Measurements from ENCODE around the gene ADGRD1. TPM values are rescaled to one million over a fixed set of nuclear protein-coding genes. Genes with fewer than 3 reads are reported as not detected.
"Not testable (repeated sequence)": the region's sequence is repeated elsewhere in the genome, so short reads cannot be mapped to it uniquely, and the experiment has no call there.

Gene ADGRD1
- total RNA-seq, 3 donors from 2014 or later = 0.45 TPM; not detected in 2

GRCh38 chr12:131066886-131067490 is 113.3 kb downstream of the ADGRD1 start:
- no peaks in the 10 kb centered on the region for H3K4me1 Mint-ChIP-seq (ENCODE audit: low read depth)
- ATAC-seq (no peak), DNase-seq (no peak)

GRCh38 chr12:131067981-131068851 is 114.5 kb downstream of the ADGRD1 start:
- Mint-ChIP-seq H3K9me3 (no peaks in the 10 kb centered on the region), H3K4me3 (no peak overlapping the region), H3K27me3 (ENCODE audit: low read depth) (peaks cover 21% of the 10 kb centered on the region), H3K36me3 (ENCODE audit: insufficient read depth) (no peaks in the 10 kb centered on the region), H3K4me1 (ENCODE audit: low read depth) (no peaks in the 10 kb centered on the region)
- ATAC-seq (no peak), DNase-seq (no peak)

More at GRCh38 chr12:131066886-131067490, 113.3 kb downstream of the ADGRD1 start:
- no peaks in the 10 kb centered on the region for H3K36me3 Mint-ChIP-seq (ENCODE audit: insufficient read depth)
- peaks cover 21% of the 10 kb centered on the region for H3K27me3 Mint-ChIP-seq (ENCODE audit: low read depth)
- no peaks in the 10 kb centered on the region for H3K9me3 Mint-ChIP-seq
- no peak overlapping the region for H3K4me3 Mint-ChIP-seq

- H3K4me3 Mint-ChIP-seq; H3K9me3 Mint-ChIP-seq; DNase-seq; H3K4me1 Mint-ChIP-seq (ENCODE audit: low read depth); H3K36me3 Mint-ChIP-seq (ENCODE audit: insufficient read depth); ATAC-seq: not testable (repeated sequence)
- peaks cover 13% of the 10 kb centered on the region for H3K27me3 Mint-ChIP-seq (ENCODE audit: low read depth)
Observed at GRCh38 chr12:131068926-131069720, 115.4 kb downstream of the ADGRD1 start.

GRCh38 chr12:131070136-131070535 is 116.4 kb downstream of the ADGRD1 start:
- peaks cover 11% of the 10 kb centered on the region for H3K27me3 Mint-ChIP-seq (ENCODE audit: low read depth)
- not testable (repeated sequence) for DNase-seq; H3K4me3 Mint-ChIP-seq; H3K36me3 Mint-ChIP-seq (ENCODE audit: insufficient read depth); H3K9me3 Mint-ChIP-seq; ATAC-seq; H3K4me1 Mint-ChIP-seq (ENCODE audit: low read depth)

- not testable (repeated sequence) for ATAC-seq; H3K36me3 Mint-ChIP-seq (ENCODE audit: insufficient read depth)
Observed at GRCh38 chr12:131070668-131071067, 117.0 kb downstream of the ADGRD1 start.

GRCh38 chr12:131071234-131071820 is 117.6 kb downstream of the ADGRD1 start:
- not testable (repeated sequence) for H3K4me3 Mint-ChIP-seq; DNase-seq; ATAC-seq; H3K4me1 Mint-ChIP-seq (ENCODE audit: low read depth); H3K27me3 Mint-ChIP-seq (ENCODE audit: low read depth); H3K36me3 Mint-ChIP-seq (ENCODE audit: insufficient read depth); H3K9me3 Mint-ChIP-seq

More at GRCh38 chr12:131070668-131071067, 117.0 kb downstream of the ADGRD1 start:
- not testable (repeated sequence) for DNase-seq; H3K4me1 Mint-ChIP-seq (ENCODE audit: low read depth); H3K4me3 Mint-ChIP-seq; H3K27me3 Mint-ChIP-seq (ENCODE audit: low read depth); H3K9me3 Mint-ChIP-seq

GRCh38 chr12:131071950-131072349 is 118.2 kb downstream of the ADGRD1 start:
- H3K4me1 Mint-ChIP-seq (ENCODE audit: low read depth); H3K4me3 Mint-ChIP-seq; DNase-seq; H3K9me3 Mint-ChIP-seq; ATAC-seq; H3K36me3 Mint-ChIP-seq (ENCODE audit: insufficient read depth); H3K27me3 Mint-ChIP-seq (ENCODE audit: low read depth): not testable (repeated sequence)

- Mint-ChIP-seq H3K36me3 (ENCODE audit: insufficient read depth) (no peaks in the 10 kb centered on the region), H3K9me3 (no peaks in the 10 kb centered on the region), H3K4me3 (no peak overlapping the region), H3K4me1 (ENCODE audit: low read depth) (no peaks in the 10 kb centered on the region), H3K27me3 (ENCODE audit: low read depth) (no peaks in the 10 kb centered on the region)
- DNase-seq (no peak), ATAC-seq (no peak)
Observed at GRCh38 chr12:131072451-131073230, 118.9 kb downstream of the ADGRD1 start.

- Mint-ChIP-seq H3K9me3 (no peaks in the 10 kb centered on the region), H3K4me3 (no peak overlapping the region), H3K36me3 (ENCODE audit: insufficient read depth) (no peaks in the 10 kb centered on the region), H3K27me3 (ENCODE audit: low read depth) (no peaks in the 10 kb centered on the region), H3K4me1 (ENCODE audit: low read depth) (no peaks in the 10 kb centered on the region)
- no peak for DNase-seq
- ATAC-seq = no peak
Observed at GRCh38 chr12:131074221-131075083, 120.7 kb downstream of the ADGRD1 start.

GRCh38 chr12:131075194-131075593 is 121.5 kb downstream of the ADGRD1 start:
- no peaks in the 10 kb centered on the region for H3K36me3 Mint-ChIP-seq (ENCODE audit: insufficient read depth)
- H3K9me3 Mint-ChIP-seq = no peaks in the 10 kb centered on the region
- no peak for DNase-seq
- no peaks in the 10 kb centered on the region for H3K4me1 Mint-ChIP-seq (ENCODE audit: low read depth)
- no peaks in the 10 kb centered on the region for H3K27me3 Mint-ChIP-seq (ENCODE audit: low read depth)
- no peak overlapping the region for H3K4me3 Mint-ChIP-seq
- ATAC-seq = no peak

GRCh38 chr12:131075611-131076010 is 121.9 kb downstream of the ADGRD1 start:
- Mint-ChIP-seq H3K4me1 (ENCODE audit: low read depth) (no peaks in the 10 kb centered on the region), H3K27me3 (ENCODE audit: low read depth) (no peaks in the 10 kb centered on the region), H3K9me3 (no peaks in the 10 kb centered on the region), H3K4me3 (no peak overlapping the region), H3K36me3 (ENCODE audit: insufficient read depth) (no peaks in the 10 kb centered on the region)
- DNase-seq = no peak
- no peak for ATAC-seq

- ATAC-seq (no peak), DNase-seq (no peak)
- Mint-ChIP-seq H3K27me3 (ENCODE audit: low read depth) (no peaks in the 10 kb centered on the region), H3K9me3 (no peaks in the 10 kb centered on the region), H3K4me3 (no peak overlapping the region), H3K36me3 (ENCODE audit: insufficient read depth) (no peaks in the 10 kb centered on the region), H3K4me1 (ENCODE audit: low read depth) (no peaks in the 10 kb centered on the region)
Observed at GRCh38 chr12:131076296-131076695, 122.6 kb downstream of the ADGRD1 start.

All from activated T-cell treated with anti-CD3 and anti-CD28 coated beads, Interleukin-2, amount 50 U/mL, for 4 hours (primary cell).